Aorta (tissue), 5 donors: ENCODE data around the gene FBF1. TPM values are rescaled to one million over a fixed set of nuclear protein-coding genes. Genes with fewer than 3 reads are reported as not detected.

ENCODE experiments used
- ATAC-seq: fragments of 200-7000 bp; cut with Tn5 transposase; one replicate; pipeline ENCODE4 v1.9.1; 2022; ENCODE audit warnings: moderate library complexity; ENCODE audit not compliant: low FRiP score
- DNase-seq, 2 donors: peaks; one replicate each; pipeline ENCODE4 v3.0.0-alpha.2; 2020
- H3K27ac ChIP-seq, 2 donors: one replicate each; pipeline ENCODE4 v1.5.1; 2013; ENCODE audit warnings: low read length in 2 of 2, mild to moderate bottlenecking in 2 of 2, moderate library complexity in 2 of 2, control low read depth in 1 of 2, inconsistent platforms in 1 of 2, low read depth in 1 of 2
- H3K27me3 ChIP-seq, 2 donors: one replicate each; pipeline ENCODE4 v1.6.1; 2013; ENCODE audit warnings: control low read depth in 1 of 2, low read length in 1 of 2, mild to moderate bottlenecking in 1 of 2, moderate library complexity in 1 of 2; ENCODE audit not compliant: insufficient read depth in 2 of 2, control insufficient read depth in 1 of 2
- H3K36me3 ChIP-seq, 2 donors: one replicate each; pipeline ENCODE4 v1.6.1; 2013; ENCODE audit warnings: control low read depth in 1 of 2, low read length in 1 of 2, mild to moderate bottlenecking in 1 of 2; ENCODE audit not compliant: insufficient read depth in 2 of 2, control insufficient read depth in 1 of 2
- H3K4me1 ChIP-seq, 2 donors: one replicate each; pipeline ENCODE4 v1.6.1; 2013; ENCODE audit warnings: low read length in 2 of 2, control low read depth in 1 of 2, mild to moderate bottlenecking in 1 of 2, moderate library complexity in 1 of 2; ENCODE audit not compliant: insufficient read depth in 2 of 2, control insufficient read depth in 1 of 2
- H3K4me3 ChIP-seq, 2 donors: one replicate each; pipeline ENCODE4 v1.5.1; 2013; ENCODE audit warnings: low read length in 2 of 2, control low read depth in 1 of 2, mild to moderate bottlenecking in 1 of 2
- H3K9me3 ChIP-seq: one replicate; pipeline ENCODE4 v1.6.1; 2013; ENCODE audit warnings: mild to moderate bottlenecking, low read length; ENCODE audit not compliant: control insufficient read depth
- WGBS, 2 donors: extraction: QIAGEN DNeasy Blood & Tissue Kit; methylation state at CpG; one replicate each; pipeline ENCODE4 v1.1.7; 2013; 5-methylcytosine and 5-hydroxymethylcytosine counted together
- intact Hi-C, 2 donors: fragments of 100-400 bp; cut with DNase I; formaldehyde crosslinking; loops; one replicate each; pipeline versions ENCODE4 v1.14.2 to v1.15.0; 2022
- polyA plus RNA-seq, 2 donors: library from polyadenylated mRNA; stranded (reverse); fragments of 200-250 nt; gene quantifications; one replicate each; pipeline ENCODE4 v1.2.3, GENCODE V29; 2013
- total RNA-seq, 2 donors: library from RNA; stranded (reverse); fragmentation: NEBNext Ultra II Directional; extraction: Animal tissue kit (Norgen Biotek cat#: 25700); gene quantifications; one replicate each; pipeline ENCODE4 v1.2.1, GENCODE V29; 2021
- donor health status: healthy with polysubstance abuse.
- donor health status: Bipolar disorder and iron deficiency.
- donor health status: DM: no; HTN: no; CAD: no.
- donor health status: DM: no; HTN: no; CAD: no.
- donor health status: DM: yes; HTN: yes; CAD: no.

The FBF1 gene
- total and polyA plus RNA-seq, 4 donors = 1.0 to 21.6 (median 8.8) TPM

GRCh38 chr17:75922963-75923874 is 17.6 kb downstream of the FBF1 start:
- no peaks in the 10 kb centered on the region for H3K36me3 ChIP-seq
- WGBS, 2 donors = 87% methylated on average over 19 of the region's 19 CpGs
- no peak overlapping the region for H3K4me3 ChIP-seq
- no peaks in the 10 kb centered on the region for H3K27me3 ChIP-seq
- no peak overlapping the region for H3K27ac ChIP-seq
- no peaks in the 10 kb centered on the region for H3K4me1 ChIP-seq
- ATAC-seq (no peak), DNase-seq (no peak)
- no peaks in the 10 kb centered on the region for H3K9me3 ChIP-seq
- intact Hi-C loops = no loop called here

DNA sequence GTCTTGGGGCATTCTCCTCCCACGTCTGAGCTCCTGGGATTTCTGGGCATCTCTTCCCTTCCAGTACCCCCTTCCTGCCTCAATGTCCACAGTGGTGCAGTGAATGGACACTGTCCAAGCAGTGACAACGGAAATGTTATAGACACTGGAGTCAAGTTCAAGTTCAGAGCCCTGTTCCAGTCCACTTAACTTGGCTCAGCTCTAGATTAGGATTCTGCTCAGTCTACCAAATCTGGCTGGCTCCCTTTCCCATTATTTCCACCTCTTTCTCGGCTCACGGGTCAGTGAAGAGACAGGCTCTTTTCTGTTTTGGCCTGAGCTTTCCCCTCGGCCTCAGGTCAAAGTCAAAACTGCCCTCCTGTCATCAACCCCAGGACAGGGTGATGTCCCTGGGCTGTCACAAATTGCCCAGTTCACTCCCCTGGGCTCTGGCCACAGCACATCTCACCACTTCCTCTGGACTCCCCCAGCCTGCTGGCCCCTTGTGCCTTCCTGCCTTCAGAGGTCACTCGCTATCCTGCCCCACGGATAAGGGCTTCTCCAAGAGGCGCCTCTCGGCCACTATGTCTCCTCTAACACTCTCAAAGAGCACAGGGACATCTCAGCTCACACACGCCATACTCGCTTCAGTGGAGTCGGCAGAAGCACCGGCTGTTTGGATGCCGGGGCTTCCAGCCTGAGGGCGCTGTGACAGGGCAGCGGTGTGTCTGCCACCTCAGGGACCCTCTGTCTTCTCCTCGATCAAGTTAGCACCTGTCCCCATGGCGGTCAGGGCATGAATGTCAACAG is 18.5 kb downstream of the FBF1 start:
- no peaks in the 10 kb centered on the region for H3K9me3 ChIP-seq
- no peaks in the 10 kb centered on the region for H3K27me3 ChIP-seq
- intact Hi-C loops = no loop called here
- ATAC-seq (no peak), DNase-seq (no peak)
- H3K4me3 ChIP-seq = no peak overlapping the region
- no peak overlapping the region for H3K27ac ChIP-seq
- no peaks in the 10 kb centered on the region for H3K4me1 ChIP-seq
- no peaks in the 10 kb centered on the region for H3K36me3 ChIP-seq
- 92% methylated on average over 18 of the region's 18 CpGs for WGBS, 2 donors

- Histone ChIP-seq H3K4me1 (no peaks in the 10 kb centered on the region), H3K27me3 (no peaks in the 10 kb centered on the region), H3K36me3 (no peaks in the 10 kb centered on the region), H3K9me3 (no peaks in the 10 kb centered on the region), H3K4me3 (no peak overlapping the region), H3K27ac (no peak overlapping the region)
- ATAC-seq (no peak), DNase-seq (no peak)
- WGBS, 2 donors = 94 to 95% methylated on average over 14 to 15 of the region's 15 CpGs
- intact Hi-C loops = no loop called here
Observed at GRCh38 chr17:75921596-75921995, 19.2 kb downstream of the FBF1 start.

DNA sequence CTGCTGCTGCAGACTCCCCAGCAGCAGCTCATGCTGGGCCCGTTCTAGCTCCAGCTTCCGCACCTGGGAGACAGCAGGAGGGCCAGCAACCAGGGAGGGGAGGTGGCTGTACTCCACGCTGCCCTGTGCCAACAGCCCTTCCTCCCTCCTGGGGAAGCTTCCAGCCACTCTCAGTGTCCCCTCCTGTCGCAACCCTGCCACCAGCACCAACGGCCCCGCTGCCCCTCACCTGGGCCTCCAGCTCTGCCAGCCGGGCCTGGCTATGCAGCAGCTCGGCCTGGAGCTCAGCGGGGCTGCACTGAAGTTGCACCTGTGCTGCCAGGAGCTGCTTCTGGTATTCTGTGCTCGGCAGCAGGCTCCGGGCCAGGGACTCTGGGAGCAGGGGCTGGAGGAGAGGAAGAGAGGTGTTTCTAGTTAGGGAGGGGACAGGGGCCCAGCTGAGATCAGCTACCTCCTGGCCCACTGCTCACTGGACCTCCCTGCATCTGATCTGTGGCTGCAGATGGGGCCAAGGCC is 20.7 kb downstream of the FBF1 start:
- DNase-seq (no peak), ATAC-seq (no peak)
- no peaks in the 10 kb centered on the region for H3K9me3 ChIP-seq
- H3K36me3 ChIP-seq = no peaks in the 10 kb centered on the region
- H3K4me1 ChIP-seq = no peaks in the 10 kb centered on the region
- no peaks in the 10 kb centered on the region for H3K27me3 ChIP-seq
- H3K4me3 ChIP-seq = no peak overlapping the region
- H3K27ac ChIP-seq = no peak overlapping the region
- intact Hi-C loops = no loop called here
- WGBS, 2 donors = 89 to 90% methylated on average over 11 of the region's 11 CpGs

DNA sequence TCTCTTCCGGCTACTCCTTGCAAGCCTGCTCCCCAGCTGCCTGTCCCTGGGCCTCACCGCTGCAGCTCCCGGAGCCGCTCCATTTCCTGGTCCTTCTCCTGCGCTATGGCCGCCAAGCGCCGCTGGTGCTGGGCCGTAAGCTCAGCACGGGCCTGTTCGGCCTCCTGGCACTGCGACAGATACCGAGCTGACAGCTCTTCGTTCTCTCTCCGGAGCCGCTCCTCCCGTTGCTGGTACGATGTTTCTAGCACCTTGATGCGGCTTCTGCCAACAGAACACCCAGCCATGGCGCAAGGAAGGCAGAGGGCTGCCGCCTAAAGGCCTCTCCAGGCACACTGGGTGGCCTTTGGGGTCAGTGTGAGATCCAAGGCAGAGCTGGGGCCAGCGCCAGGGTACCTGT is 21.2 kb downstream of the FBF1 start:
- Histone ChIP-seq H3K9me3 (no peaks in the 10 kb centered on the region), H3K27me3 (no peaks in the 10 kb centered on the region), H3K4me1 (no peaks in the 10 kb centered on the region), H3K36me3 (no peaks in the 10 kb centered on the region), H3K4me3 (no peak overlapping the region), H3K27ac (no peak overlapping the region)
- ATAC-seq (no peak), DNase-seq (no peak)
- 94% methylated on average over 22 of the region's 22 CpGs for WGBS, 2 donors
- intact Hi-C loops = no loop called here

- H3K27ac ChIP-seq = no peak overlapping the region
- no peaks in the 10 kb centered on the region for H3K4me1 ChIP-seq
- intact Hi-C loops = no loop called here
- no peaks in the 10 kb centered on the region for H3K27me3 ChIP-seq
- DNase-seq = no peak
- ATAC-seq = no peak
- 93 to 95% methylated on average over 31 of the region's 31 CpGs for WGBS, 2 donors
- no peak overlapping the region for H3K4me3 ChIP-seq
- no peaks in the 10 kb centered on the region for H3K36me3 ChIP-seq
- H3K9me3 ChIP-seq = no peaks in the 10 kb centered on the region
Observed at GRCh38 chr17:75917917-75918445, 22.9 kb downstream of the FBF1 start.

- DNase-seq (no peak), ATAC-seq (no peak)
- Histone ChIP-seq H3K27ac (no peak overlapping the region), H3K36me3 (no peaks in the 10 kb centered on the region), H3K9me3 (no peaks in the 10 kb centered on the region), H3K4me1 (no peaks in the 10 kb centered on the region), H3K4me3 (no peak overlapping the region), H3K27me3 (no peaks in the 10 kb centered on the region)
- intact Hi-C loops = no loop called here
- WGBS, 2 donors = 88 to 89% methylated on average over 19 to 23 of the region's 23 CpGs
Observed at GRCh38 chr17:75917141-75917916, 23.5 kb downstream of the FBF1 start.

DNA sequence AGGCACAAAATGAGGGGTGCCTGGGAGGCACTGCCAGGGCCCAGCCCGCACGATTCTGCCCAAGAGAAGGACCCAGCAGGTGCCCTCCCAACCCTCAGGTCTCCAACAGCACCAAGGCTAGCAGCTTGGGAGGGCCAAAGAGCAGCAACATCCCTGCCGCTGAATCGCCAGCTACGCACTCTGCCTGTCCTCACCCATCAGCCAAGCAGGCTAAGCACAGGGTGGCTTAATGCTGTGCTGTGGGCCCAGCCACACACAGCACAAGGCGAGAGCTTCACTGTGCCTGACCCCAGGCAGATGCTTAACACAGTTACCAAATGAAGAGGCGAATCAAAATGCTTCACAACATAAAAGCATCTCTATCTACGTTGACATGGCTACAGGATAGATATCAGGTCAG is 25.6 kb downstream of the FBF1 start:
- intact Hi-C loops = no loop called here
- Histone ChIP-seq H3K27ac (no peak overlapping the region), H3K36me3 (peaks cover 0 to 2% of the 10 kb centered on the region in 2 donors), H3K4me3 (no peak overlapping the region), H3K27me3 (no peaks in the 10 kb centered on the region), H3K4me1 (no peaks in the 10 kb centered on the region), H3K9me3 (no peaks in the 10 kb centered on the region)
- no peak for DNase-seq
- 89 to 90% methylated on average over 8 of the region's 8 CpGs for WGBS, 2 donors
- no peak for ATAC-seq
